PC-3 (cell line): ENCODE data around the gene RERE.

Experiments used
- EZH2phosphoT487 ChIP-seq: fragments of 300-600 bp; sonication (generic); IDR thresholded peaks from 2 replicates; pipeline ENCODE4 v1.6.1; 2018; ENCODE audit warnings: mild to moderate bottlenecking, antibody characterized with exemption, low read length, borderline replicate concordance
- TF ChIP-seq, protein P1 (sequence below): fragments of 300-600 bp; sonication (generic); conservative IDR thresholded peaks from 2 replicates; pipeline ENCODE4 v1.5.1; 2017; ENCODE audit warnings: antibody characterized with exemption, low read depth, mild to moderate bottlenecking, low read length

DNA sequence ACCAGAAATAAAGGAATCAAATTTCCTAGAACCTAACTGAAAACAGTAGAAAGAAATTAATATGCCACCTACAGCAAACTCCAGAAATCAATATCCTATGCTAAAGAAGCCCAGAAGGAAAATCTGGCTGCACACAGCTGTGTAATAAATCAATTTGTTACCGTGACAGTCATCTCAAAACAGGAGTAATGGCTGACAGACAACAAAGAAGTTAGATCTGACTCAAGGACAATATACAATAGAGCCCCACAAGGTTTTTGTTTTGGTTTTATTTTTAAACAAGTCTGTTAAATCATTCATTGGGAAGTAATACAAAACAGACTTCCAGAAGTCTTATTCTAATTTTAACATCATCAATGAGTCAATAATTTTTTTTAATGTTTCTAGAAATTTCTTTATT lies 168.4 kb downstream of the RERE start:
- TF ChIP-seq, protein P1, sequence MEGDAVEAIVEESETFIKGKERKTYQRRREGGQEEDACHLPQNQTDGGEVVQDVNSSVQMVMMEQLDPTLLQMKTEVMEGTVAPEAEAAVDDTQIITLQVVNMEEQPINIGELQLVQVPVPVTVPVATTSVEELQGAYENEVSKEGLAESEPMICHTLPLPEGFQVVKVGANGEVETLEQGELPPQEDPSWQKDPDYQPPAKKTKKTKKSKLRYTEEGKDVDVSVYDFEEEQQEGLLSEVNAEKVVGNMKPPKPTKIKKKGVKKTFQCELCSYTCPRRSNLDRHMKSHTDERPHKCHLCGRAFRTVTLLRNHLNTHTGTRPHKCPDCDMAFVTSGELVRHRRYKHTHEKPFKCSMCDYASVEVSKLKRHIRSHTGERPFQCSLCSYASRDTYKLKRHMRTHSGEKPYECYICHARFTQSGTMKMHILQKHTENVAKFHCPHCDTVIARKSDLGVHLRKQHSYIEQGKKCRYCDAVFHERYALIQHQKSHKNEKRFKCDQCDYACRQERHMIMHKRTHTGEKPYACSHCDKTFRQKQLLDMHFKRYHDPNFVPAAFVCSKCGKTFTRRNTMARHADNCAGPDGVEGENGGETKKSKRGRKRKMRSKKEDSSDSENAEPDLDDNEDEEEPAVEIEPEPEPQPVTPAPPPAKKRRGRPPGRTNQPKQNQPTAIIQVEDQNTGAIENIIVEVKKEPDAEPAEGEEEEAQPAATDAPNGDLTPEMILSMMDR = no peak
- TF ChIP-seq EZH2phosphoT487 = no peak
